A673 (cell line): ENCODE measurements around the gene BCAS4.

Experiments
- CTCF ChIP-seq: fragments of 300-800, 200-600 bp; sonication (generic); conservative IDR thresholded peaks from 2 replicates; pipeline ENCODE4 v1.5.1; 2017; ENCODE audit warnings: low read depth, mild to moderate bottlenecking, antibody characterized with exemption, low read length, moderate library complexity, mixed read lengths
- EZH2 ChIP-seq: fragments of 200-600 bp; sonication (generic); IDR thresholded peaks from 2 replicates; pipeline ENCODE4 v1.6.1; 2017; ENCODE audit warnings: borderline replicate concordance, low read depth, mild to moderate bottlenecking, mixed read lengths, antibody characterized with exemption, low read length; ENCODE audit not compliant: poor library complexity, severe bottlenecking

DNA sequence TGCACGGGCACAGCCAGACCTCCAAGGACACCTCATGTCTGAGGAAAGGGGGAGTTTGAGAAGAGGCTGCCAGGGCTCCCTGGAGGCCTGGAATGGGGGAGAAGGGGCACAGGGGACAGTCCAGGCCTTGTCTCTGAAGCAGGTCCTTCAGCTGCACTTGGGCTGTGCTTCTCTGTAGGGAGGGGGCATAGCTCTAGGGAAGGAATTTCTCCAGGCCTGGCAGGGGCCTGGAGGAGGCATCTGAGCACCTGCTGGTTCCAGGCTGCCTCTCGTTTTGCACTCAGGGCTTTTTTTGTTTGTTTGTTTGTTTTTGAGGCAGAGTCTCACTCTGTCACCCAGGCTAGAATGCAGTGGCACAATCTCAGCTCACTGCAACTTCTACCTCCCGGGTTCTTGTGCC, 67.7 kb downstream of the BCAS4 start:
- TF ChIP-seq CTCF (no peak), EZH2 (no peak)
